A549 (cell line): ENCODE results near the gene RAB30. TPM values are rescaled to one million over a fixed set of nuclear protein-coding genes. Genes with fewer than 3 reads are reported as not detected.

Source experiments
- ATAC-seq, 2 experiments: fragments of 200-7000 bp in 1 of 2; fragments of >200 bp in 1 of 2; cut with Nextera tagmentation in 1 of 2; cut with Tn5 transposase in 1 of 2; 3 replicates each; pipeline versions ENCODE4 v1.8.0 to v1.9.1; 2018 to 2020; ENCODE audit warnings: mild to moderate bottlenecking in 1 of 2, moderate library complexity in 1 of 2
- CTCF ChIA-PET: fragments of 300-600 bp; sonication (Branson Sonifier 250); formaldehyde crosslinking; extraction: SDS; loops from one replicate; lab custom pipeline; 2021; ENCODE audit warnings: antibody characterized with exemption, inconsistent platforms; lab: Yijun Ruan, JAX
- POLR2A ChIA-PET: fragments of 350-600 bp; formaldehyde crosslinking; extraction: SDS; loops from one replicate; lab custom pipeline; 2021; ENCODE audit warnings: antibody characterized with exemption, inconsistent platforms; lab: Yijun Ruan, JAX
- DNase-seq, 2 experiments: peaks; one replicate each; pipeline versions ENCODE4 v3.0.0 to v3.0.0-alpha.2; 2011 to 2016; ENCODE audit warnings: low read depth in 1 of 2, low spot score in 1 of 2
- FAIRE-seq: peaks from 2 replicates; lab custom pipeline; 2011; peaks lifted over from hg19 to GRCh38; lab: Jason Lieb, UNC
- H3K27ac ChIP-seq, 2 experiments: fragments of >200 bp; sonication (Bioruptor Twin); formaldehyde crosslinking; 3 replicates each; pipeline ENCODE4 v1.5.1; 2016 to 2017
- H3K4me1 ChIP-seq: fragments of >200 bp; sonication (Bioruptor Twin); formaldehyde crosslinking; 3 replicates; pipeline ENCODE4 v1.6.1; 2016
- H3K4me2 ChIP-seq: fragments of >200 bp; sonication (Bioruptor Twin); formaldehyde crosslinking; 3 replicates; pipeline ENCODE4 v1.6.1; 2016
- H3K4me3 ChIP-seq: fragments of >200 bp; sonication (Bioruptor Twin); formaldehyde crosslinking; 3 replicates; pipeline ENCODE4 v1.5.1; 2016
- H3K9me3 ChIP-seq: fragments of >200 bp; sonication (Bioruptor Twin); formaldehyde crosslinking; 3 replicates; pipeline ENCODE4 v1.6.1; 2016
- BHLHE40 ChIP-seq: IDR thresholded peaks from 2 replicates; pipeline ENCODE4 v1.6.1; 2012; ENCODE audit warnings: low read depth, low read length, inconsistent platforms
- CBX2 ChIP-seq: fragments of 200-600 bp; sonication (generic); IDR thresholded peaks from 2 replicates; pipeline ENCODE4 v1.6.1; 2016; ENCODE audit warnings: low read depth, mild to moderate bottlenecking, borderline replicate concordance
- CBX8 ChIP-seq: fragments of 200-600 bp; sonication (generic); IDR thresholded peaks from 2 replicates; pipeline ENCODE4 v1.6.1; 2016
- CEBPB ChIP-seq, 2 experiments: fragments of >200 bp in 1 of 2; sonication (Bioruptor Twin) in 1 of 2; formaldehyde crosslinking in 1 of 2; IDR thresholded peaks; 2 replicates each; pipeline ENCODE4 v1.6.1; 2012 to 2016
- CHD4 ChIP-seq: fragments of 200-600 bp; sonication (generic); IDR thresholded peaks from 2 replicates; pipeline ENCODE4 v1.6.1; 2016; ENCODE audit warnings: antibody characterized with exemption, mild to moderate bottlenecking, borderline replicate concordance
- CTCF ChIP-seq: fragments of >200 bp; sonication (Bioruptor Twin); formaldehyde crosslinking; IDR thresholded peaks from 3 replicates; pipeline ENCODE4 v1.5.1; 2016
- ELK1 ChIP-seq: fragments of 150-350 bp; IDR thresholded peaks from 2 replicates; pipeline ENCODE4 v1.6.1; 2014; ENCODE audit warnings: low read depth, mild to moderate bottlenecking, low read length
- ESRRA ChIP-seq: fragments of 150-350 bp; IDR thresholded peaks from 2 replicates; pipeline ENCODE4 v1.6.1; 2014; ENCODE audit warnings: mild to moderate bottlenecking, low read length, borderline replicate concordance
- FOSB ChIP-seq: fragments of 250-450 bp; sonication (Bioruptor Pico); IDR thresholded peaks from 2 replicates; pipeline ENCODE4 v1.5.0; 2020; ENCODE audit warnings: mild to moderate bottlenecking, moderate library complexity
- FOSL2 ChIP-seq, 2 experiments: fragments of 450-650 bp in 1 of 2; fragments of >200 bp in 1 of 2; sonication (Bioruptor Twin) in 1 of 2; formaldehyde crosslinking; IDR thresholded peaks; 2 replicates each; pipeline versions ENCODE4 v1.5.0 to v1.6.1; 2016 to 2020; ENCODE audit warnings: mild to moderate bottlenecking in 1 of 2, moderate library complexity in 1 of 2
- FOXS1 ChIP-seq: fragments of 250-450 bp; sonication (Bioruptor Pico); IDR thresholded peaks from 2 replicates; pipeline ENCODE4 v1.5.0; 2020; ENCODE audit warnings: mild to moderate bottlenecking, moderate library complexity
- GATA3 ChIP-seq: IDR thresholded peaks from 2 replicates; pipeline ENCODE4 v1.6.1; 2012; ENCODE audit warnings: borderline replicate concordance
- HEYL ChIP-seq: fragments of 250-450 bp; sonication (Bioruptor Pico); IDR thresholded peaks from 2 replicates; pipeline ENCODE4 v1.8.0; 2021; ENCODE audit warnings: mild to moderate bottlenecking, moderate library complexity
- HMGXB4 ChIP-seq: fragments of 250-450 bp; sonication (Bioruptor Pico); IDR thresholded peaks from 2 replicates; pipeline ENCODE4 v1.5.0; 2021; ENCODE audit warnings: mild to moderate bottlenecking, moderate library complexity, borderline replicate concordance
- JUNB ChIP-seq: fragments of >200 bp; sonication (Bioruptor Twin); formaldehyde crosslinking; IDR thresholded peaks from 2 replicates; pipeline ENCODE4 v1.6.1; 2016
- MAFK ChIP-seq: fragments of 450-650 bp; IDR thresholded peaks from 2 replicates; pipeline ENCODE4 v1.6.1; 2014; ENCODE audit not compliant: partially characterized antibody
- POLR2A ChIP-seq: IDR thresholded peaks from 2 replicates; pipeline ENCODE4 v1.6.1; 2012; ENCODE audit warnings: mild to moderate bottlenecking, low read length
- RAD21 ChIP-seq, 2 experiments: fragments of >200 bp in 1 of 2; sonication (Bioruptor Twin) in 1 of 2; formaldehyde crosslinking in 1 of 2; IDR thresholded peaks in 1 of 2; conservative IDR thresholded peaks in 1 of 2; 2 replicates in 1 of 2; 3 replicates in 1 of 2; pipeline ENCODE4 v1.6.1; 2012 to 2018; ENCODE audit warnings: inconsistent platforms in 1 of 2
- SMC3 ChIP-seq: fragments of >200 bp; sonication (Bioruptor Twin); formaldehyde crosslinking; IDR thresholded peaks from 3 replicates; pipeline ENCODE4 v1.6.1; 2018; ENCODE audit warnings: inconsistent platforms
- USF2 ChIP-seq: fragments of 450-650 bp; IDR thresholded peaks from 2 replicates; pipeline ENCODE4 v1.6.1; 2014; ENCODE audit warnings: antibody characterized with exemption
- ZC3H11A ChIP-seq: fragments of 450-650 bp; IDR thresholded peaks from 2 replicates; pipeline ENCODE4 v1.6.1; 2014; ENCODE audit warnings: antibody characterized with exemption, mild to moderate bottlenecking
- WGBS: methylation state at CpG from one replicate; pipeline ENCODE4 v1.1.6; 2017; ENCODE audit errors: missing lambda C conversion rate; 5-methylcytosine and 5-hydroxymethylcytosine counted together
- polyA plus RNA-seq, 4 experiments: library from polyadenylated mRNA; depleted of rRNA in 3 of 4; stranded (reverse); fragments of >200 nt; fragmentation: RNase III in 1 of 4; extraction: RNeasy Plus Mini Kit Qiagen cat#74134 plus additional on column Dnase treatment in 1 of 4; gene quantifications; 2 replicates in 3 of 4; 3 replicates in 1 of 4; pipeline ENCODE4 v1.2.3, GENCODE V29; 2011 to 2017

Gene RAB30
- polyA plus RNA-seq, 2 of the 4 experiments (the other 2 are of a cell fraction) = 4.2 to 6.2 TPM

- ChIA-PET POLR2A (interaction anchor here (1.3 to 2.5 kb wide), 2 partner anchors 70 to 72 kb away, joined by 3 to 20 read pairs; partner anchors contain the start of gene PCF11), CTCF (interaction anchor here (0.7 to 3.3 kb wide), 11 partner anchors 11 to 185 kb away, joined by 3 to 11 read pairs (median 4); partner anchors contain the start of genes DDIAS and PCF11)
- Histone ChIP-seq H3K4me3 (no peak overlapping the region), H3K27ac (no peak overlapping the region), H3K4me2 (no peak overlapping the region), H3K4me1 (peaks cover 9% of the 10 kb centered on the region), H3K9me3 (no peaks in the 10 kb centered on the region)
- ATAC-seq (peak; percentile 76), DNase-seq (peak in 1 of 2 experiments; percentile 43), FAIRE-seq (no peak)
- TF ChIP-seq FOXS1 (CRISPR knock-in tag) = no peak
- TF ChIP-seq SMC3 = peak; percentile 52
- peak; percentile 60 to 61 for TF ChIP-seq RAD21 (conservative IDR thresholded peaks at IDR 0.05 in 1 of 2, IDR thresholded peaks at IDR 0.05 in 1 of 2)
- peak; percentile 51 for TF ChIP-seq CTCF
- WGBS = 16% methylated on average over 2 of the region's 2 CpGs
Observed at GRCh38 chr11:83087035-83087434, 15.3 kb upstream of the RAB30 start.

- H3K4me1 ChIP-seq = no peaks in the 10 kb centered on the region
- H3K4me3 ChIP-seq = no peak overlapping the region
- 84% methylated on average over 5 of the region's 5 CpGs for WGBS
- FAIRE-seq (no peak), DNase-seq (no peak), ATAC-seq (no peak)
- H3K4me2 ChIP-seq = no peak overlapping the region
- no peak overlapping the region for H3K27ac ChIP-seq
- ChIA-PET CTCF (interaction anchor here (1.3 kb wide), 1 partner anchor 9 kb away, joined by 8 read pairs; no protein-coding TSS in a partner anchor), POLR2A (no interaction called here)
- no peak for TF ChIP-seq ELK1
- TF ChIP-seq GATA3 = no peak
- no peak for TF ChIP-seq MAFK
- no peak for TF ChIP-seq CHD4
- no peak for TF ChIP-seq HMGXB4 (CRISPR knock-in tag)
- TF ChIP-seq CEBPB (IDR thresholded peaks at IDR 0.05) = no peak
- no peak for TF ChIP-seq RAD21 (conservative IDR thresholded peaks at IDR 0.05 in 1 of 2, IDR thresholded peaks at IDR 0.05 in 1 of 2)
- TF ChIP-seq ESRRA = no peak
- H3K9me3 ChIP-seq = no peaks in the 10 kb centered on the region
Observed at GRCh38 chr11:83079820-83080219, 8.1 kb upstream of the RAB30 start.

GRCh38 chr11:83078269-83078668, 6.6 kb upstream of the RAB30 start:
- Histone ChIP-seq H3K9me3 (no peaks in the 10 kb centered on the region), H3K4me2 (no peak overlapping the region), H3K27ac (no peak overlapping the region), H3K4me1 (peaks cover 7% of the 10 kb centered on the region; the same call in 2 of the 3 replicates), H3K4me3 (no peak overlapping the region)
- TF ChIP-seq CTCF (no peak), FOSB (no peak), FOSL2 (IDR thresholded peaks at IDR 0.05) (no peak), FOSL2 (CRISPR knock-in tag; IDR thresholded peaks at IDR 0.05) (no peak), HEYL (CRISPR knock-in tag) (no peak), POLR2A (no peak), BHLHE40 (no peak), CBX2 (no peak), CBX8 (no peak), ZC3H11A (no peak), FOXS1 (CRISPR knock-in tag) (no peak), USF2 (no peak), CEBPB (IDR thresholded peaks at IDR 0.05) (no peak), GATA3 (no peak), ELK1 (no peak), RAD21 (conservative IDR thresholded peaks at IDR 0.05 in 1 of 2, IDR thresholded peaks at IDR 0.05 in 1 of 2) (no peak), ESRRA (no peak), JUNB (no peak)
- WGBS = 88% methylated on average over 1 of the region's 1 CpG
- ATAC-seq (no peak), FAIRE-seq (no peak), DNase-seq (no peak)
- ChIA-PET CTCF (no interaction called here), POLR2A (no interaction called here)
